Epithelial cell of proximal tubule (primary cell): ENCODE data around the gene ATP8B4. TPM values are rescaled to one million over a fixed set of nuclear protein-coding genes. Genes with fewer than 3 reads are reported as not detected.

ENCODE experiments used
- DNase-seq: peaks from one replicate; pipeline ENCODE4 v3.0.0-alpha.2; 2011; ENCODE audit warnings: low read depth
- H3K4me3 ChIP-seq: 2 replicates; pipeline ENCODE4 v1.5.1; 2011; ENCODE audit warnings: low read depth, mild to moderate bottlenecking, low read length
- total RNA-seq: library from RNA; depleted of rRNA; stranded (reverse); fragments of >200 nt; gene quantifications from 2 replicates; pipeline ENCODE4 v1.2.3, GENCODE V29; 2015
- TF ChIP-seq, protein P1 (sequence below): conservative IDR thresholded peaks from 2 replicates; pipeline ENCODE4 v1.5.1; 2012; ENCODE audit warnings: low read depth, mild to moderate bottlenecking, low read length

ATP8B4 gene
- total RNA-seq, 1 donor from 2014 or later = not detected

DNA sequence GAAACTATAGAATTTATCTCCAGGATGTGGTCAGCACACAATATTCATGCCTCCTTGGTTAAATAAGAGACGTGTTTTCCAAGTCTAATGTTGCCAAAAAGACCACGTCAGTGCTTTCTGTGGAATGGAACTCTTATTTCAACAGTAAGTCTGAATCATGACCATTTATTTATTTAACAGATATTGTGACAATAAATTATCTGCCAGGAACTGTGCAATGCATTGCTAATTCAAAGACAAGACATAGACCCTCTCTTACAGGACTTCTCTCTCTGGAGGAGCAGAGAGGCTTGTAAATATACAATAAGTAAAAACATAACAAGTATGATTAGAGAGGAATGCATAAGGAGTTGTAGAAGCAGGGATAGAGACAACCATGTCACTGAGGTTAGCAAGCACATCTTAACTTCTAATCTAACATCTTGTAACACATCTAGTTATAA lies 270.7 kb downstream of the ATP8B4 start:
- DNase-seq = no peak
- TF ChIP-seq, protein P1, sequence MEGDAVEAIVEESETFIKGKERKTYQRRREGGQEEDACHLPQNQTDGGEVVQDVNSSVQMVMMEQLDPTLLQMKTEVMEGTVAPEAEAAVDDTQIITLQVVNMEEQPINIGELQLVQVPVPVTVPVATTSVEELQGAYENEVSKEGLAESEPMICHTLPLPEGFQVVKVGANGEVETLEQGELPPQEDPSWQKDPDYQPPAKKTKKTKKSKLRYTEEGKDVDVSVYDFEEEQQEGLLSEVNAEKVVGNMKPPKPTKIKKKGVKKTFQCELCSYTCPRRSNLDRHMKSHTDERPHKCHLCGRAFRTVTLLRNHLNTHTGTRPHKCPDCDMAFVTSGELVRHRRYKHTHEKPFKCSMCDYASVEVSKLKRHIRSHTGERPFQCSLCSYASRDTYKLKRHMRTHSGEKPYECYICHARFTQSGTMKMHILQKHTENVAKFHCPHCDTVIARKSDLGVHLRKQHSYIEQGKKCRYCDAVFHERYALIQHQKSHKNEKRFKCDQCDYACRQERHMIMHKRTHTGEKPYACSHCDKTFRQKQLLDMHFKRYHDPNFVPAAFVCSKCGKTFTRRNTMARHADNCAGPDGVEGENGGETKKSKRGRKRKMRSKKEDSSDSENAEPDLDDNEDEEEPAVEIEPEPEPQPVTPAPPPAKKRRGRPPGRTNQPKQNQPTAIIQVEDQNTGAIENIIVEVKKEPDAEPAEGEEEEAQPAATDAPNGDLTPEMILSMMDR = no peak
- H3K4me3 ChIP-seq = no peak overlapping the region

DNA sequence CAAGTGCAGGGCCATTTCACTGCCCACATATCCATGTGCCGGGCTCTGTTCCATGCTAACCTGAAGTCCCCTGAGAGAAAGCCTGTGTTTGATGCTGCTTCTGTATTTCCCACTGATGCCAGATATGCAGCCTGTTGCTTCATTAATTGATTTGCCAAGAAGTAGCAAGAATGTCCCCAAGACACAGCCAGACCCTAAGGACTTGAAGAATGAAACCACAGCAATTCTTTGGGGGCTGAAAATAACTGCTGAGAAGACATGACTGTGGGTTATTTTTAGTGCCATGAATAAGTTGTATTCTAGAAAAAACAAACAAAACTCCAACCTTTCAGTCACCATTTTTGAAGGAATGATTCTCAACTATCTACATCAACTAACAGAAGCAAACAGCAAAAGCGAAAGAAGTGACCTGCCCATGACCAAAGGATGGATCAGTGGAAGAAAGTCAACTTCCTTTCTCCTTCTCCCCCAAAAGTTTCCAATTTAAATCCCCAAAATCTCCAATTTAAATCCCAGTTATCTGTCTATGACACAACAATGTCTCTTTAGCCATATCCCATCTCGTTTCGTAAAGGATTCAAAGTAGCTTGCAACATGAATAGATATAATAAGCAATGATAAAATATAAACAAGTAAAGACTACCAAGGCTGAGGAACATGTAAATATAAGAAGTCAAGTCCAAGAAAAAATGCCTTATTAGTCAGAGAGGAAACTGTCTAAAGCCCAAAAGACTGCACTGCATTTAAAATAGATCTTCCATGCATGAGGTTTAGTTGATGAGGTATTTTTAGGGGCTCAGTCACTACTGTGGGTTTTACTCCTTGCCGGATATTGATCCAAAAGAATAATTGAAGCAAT lies 271.4 kb downstream of the ATP8B4 start:
- no peak overlapping the region for H3K4me3 ChIP-seq
- no peak for DNase-seq
- TF ChIP-seq, protein P1 = no peak

DNA sequence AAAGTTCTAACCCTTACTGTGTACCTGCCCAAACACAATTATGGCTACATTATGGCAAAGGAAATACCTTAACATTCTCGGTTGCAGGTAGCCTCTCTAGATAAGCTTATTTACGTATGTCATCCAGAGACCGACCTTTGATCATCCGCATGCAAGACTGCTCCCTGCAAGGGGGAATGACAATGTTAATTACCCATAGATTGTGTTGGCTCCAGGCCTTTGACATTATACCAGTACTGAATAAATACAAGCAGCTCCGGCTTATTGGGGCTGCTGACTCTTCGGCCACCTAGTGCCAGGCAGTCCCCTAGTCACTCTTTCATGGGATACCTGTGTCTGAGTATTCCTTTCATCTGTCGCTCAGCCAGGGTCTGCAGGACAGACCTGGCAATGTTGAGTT lies 274.6 kb downstream of the ATP8B4 start:
- TF ChIP-seq, protein P1 = no peak
- DNase-seq = no peak
- no peak overlapping the region for H3K4me3 ChIP-seq

DNA sequence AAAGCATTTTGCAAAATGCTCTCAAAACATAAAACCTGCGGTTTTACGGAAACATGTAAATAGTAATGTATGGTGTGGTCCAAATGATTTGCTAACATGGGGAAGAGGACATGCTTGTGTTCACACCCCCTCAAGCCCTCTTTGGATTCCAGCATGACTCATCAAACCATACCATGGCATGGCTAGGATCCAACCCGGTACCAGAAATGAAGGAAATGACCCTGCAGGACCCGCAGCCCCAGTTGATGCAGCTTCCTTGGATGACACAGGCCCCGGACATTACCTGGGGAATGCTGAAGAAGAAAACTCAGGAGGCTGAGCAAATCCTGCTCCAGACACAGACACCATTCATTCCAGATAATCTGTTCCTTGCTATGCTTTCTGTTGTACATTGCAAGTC lies 275.3 kb downstream of the ATP8B4 start:
- TF ChIP-seq, protein P1 = no peak
- no peak overlapping the region for H3K4me3 ChIP-seq
- no peak for DNase-seq

DNA sequence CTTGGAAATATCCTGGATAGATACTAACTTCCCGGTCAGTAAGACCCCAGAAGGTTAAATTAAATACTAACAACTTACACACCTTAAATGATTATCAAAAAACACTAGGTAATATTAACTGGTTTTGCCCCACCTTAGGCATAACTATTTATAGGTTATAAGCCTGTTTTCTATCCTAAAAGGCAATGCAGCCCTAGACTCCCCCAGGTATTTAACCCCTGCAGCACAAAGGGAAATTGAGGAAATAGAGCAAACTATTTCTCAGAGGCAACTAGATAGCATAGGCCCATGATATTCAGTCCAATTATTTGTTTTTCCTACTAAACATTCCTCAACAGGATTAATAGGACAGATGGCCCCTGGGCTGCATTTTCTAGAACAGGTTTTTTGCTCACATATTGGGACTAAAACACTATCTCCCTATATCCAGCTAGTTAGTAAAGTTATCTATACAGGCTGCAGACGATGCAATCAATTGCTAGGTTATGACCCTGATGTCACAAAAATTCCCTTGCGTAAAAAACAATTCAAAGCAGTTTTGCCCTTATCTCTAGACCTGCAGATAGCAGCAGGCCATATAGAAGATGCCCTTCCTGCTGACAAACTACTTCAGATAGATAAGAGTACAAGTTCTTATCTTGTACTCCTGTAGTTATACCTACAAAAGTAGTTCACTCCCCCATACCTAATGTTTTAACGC lies 276.9 kb downstream of the ATP8B4 start:
- DNase-seq = no peak
- TF ChIP-seq, protein P1 = no peak
- no peak overlapping the region for H3K4me3 ChIP-seq

DNA sequence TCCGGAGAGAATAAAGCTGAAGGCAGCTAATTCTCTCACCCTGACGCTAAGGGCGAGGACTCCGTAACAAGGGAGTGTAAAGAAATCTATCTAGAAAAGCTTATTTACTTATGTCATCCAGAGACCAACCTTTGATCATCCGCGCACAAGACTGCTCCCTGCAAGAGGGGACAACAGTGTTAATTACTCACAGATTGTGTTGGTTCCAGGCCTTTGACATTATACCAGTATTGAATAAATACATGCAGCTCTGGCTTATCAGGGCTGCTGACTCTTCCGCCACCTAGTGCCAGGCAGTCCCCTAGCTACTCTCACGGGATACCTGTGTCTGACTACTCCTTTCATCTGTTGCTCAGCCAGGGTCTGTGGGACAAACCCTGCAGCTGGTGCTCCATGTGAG lies 286.5 kb downstream of the ATP8B4 start:
- H3K4me3 ChIP-seq = no peak overlapping the region
- TF ChIP-seq, protein P1 = peak; percentile 75
- no peak for DNase-seq
